PC-9 (cell line): ENCODE data around the gene CYBB.

ENCODE experiments used
- EZH2 ChIP-seq: fragments of 200-600 bp; sonication (generic); IDR thresholded peaks from 2 replicates; pipeline ENCODE4 v1.8.0; 2017; ENCODE audit warnings: antibody characterized with exemption, low read depth
- TF ChIP-seq, protein P1 (sequence below): fragments of 200-600 bp; sonication (generic); conservative IDR thresholded peaks from 2 replicates; pipeline ENCODE4 v1.6.1; 2017; ENCODE audit warnings: mixed run types, antibody characterized with exemption, mild to moderate bottlenecking, moderate library complexity

DNA sequence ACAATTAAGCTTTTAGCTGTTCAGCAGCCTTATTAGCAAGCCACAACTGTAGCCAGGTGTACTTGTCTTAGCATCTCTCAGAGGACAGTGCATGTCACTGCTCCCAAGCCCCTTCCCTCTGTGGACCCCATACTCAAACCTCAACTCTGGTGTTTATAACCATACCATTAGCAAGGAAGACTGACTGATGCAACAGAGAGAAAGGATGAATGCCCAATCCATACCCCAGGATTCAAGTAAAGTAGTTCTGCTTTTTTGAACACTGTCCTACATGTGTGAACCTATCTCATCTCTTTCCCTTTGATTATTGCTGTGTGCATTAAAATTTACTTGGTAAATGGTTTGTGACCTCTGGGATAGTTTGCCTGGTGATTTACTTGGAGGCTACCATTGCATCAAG lies 22.8 kb upstream of the CYBB start:
- TF ChIP-seq, protein P1, sequence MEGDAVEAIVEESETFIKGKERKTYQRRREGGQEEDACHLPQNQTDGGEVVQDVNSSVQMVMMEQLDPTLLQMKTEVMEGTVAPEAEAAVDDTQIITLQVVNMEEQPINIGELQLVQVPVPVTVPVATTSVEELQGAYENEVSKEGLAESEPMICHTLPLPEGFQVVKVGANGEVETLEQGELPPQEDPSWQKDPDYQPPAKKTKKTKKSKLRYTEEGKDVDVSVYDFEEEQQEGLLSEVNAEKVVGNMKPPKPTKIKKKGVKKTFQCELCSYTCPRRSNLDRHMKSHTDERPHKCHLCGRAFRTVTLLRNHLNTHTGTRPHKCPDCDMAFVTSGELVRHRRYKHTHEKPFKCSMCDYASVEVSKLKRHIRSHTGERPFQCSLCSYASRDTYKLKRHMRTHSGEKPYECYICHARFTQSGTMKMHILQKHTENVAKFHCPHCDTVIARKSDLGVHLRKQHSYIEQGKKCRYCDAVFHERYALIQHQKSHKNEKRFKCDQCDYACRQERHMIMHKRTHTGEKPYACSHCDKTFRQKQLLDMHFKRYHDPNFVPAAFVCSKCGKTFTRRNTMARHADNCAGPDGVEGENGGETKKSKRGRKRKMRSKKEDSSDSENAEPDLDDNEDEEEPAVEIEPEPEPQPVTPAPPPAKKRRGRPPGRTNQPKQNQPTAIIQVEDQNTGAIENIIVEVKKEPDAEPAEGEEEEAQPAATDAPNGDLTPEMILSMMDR, result no peak
- TF ChIP-seq EZH2, result no peak
